HTR-8/SVneo (cell line): ENCODE results near the gene MANSC4.
A peak's percentile ranks its signal among the peaks of the same experiment; 100 is the strongest.
"Not testable (repeated sequence)": the region's sequence is repeated elsewhere in the genome, so short reads cannot be mapped to it uniquely, and the experiment has no call there.

ENCODE experiments used
- DNase-seq: peaks from one replicate; pipeline ENCODE4 v3.0.0; 2011; ENCODE audit warnings: low spot score, mixed read lengths; ENCODE audit not compliant: insufficient read length
- FAIRE-seq: peaks from 2 replicates; lab custom pipeline; 2011; peaks lifted over from hg19 to GRCh38; lab: Jason Lieb, UNC

The MANSC4 gene

DNA sequence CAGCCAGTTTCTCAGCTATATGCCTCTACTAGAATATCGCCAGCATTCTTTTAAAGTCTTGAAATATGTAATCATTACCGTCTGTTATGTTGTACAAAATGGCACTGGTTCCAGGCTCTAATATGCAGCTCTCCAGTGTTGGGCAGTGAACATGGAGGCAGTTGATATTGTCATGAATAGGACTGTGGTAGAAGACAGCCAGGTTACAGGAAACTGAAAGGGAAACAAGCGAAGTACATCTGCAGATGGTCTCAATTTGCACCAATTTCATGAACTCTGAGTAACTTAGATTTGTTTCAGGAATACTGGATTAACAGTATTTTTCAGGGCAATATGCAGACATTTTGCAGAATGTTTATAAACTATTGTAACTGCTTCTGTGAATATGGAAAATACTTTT lies 13.4 kb downstream of the MANSC4 start:
- FAIRE-seq (peak; percentile 23), DNase-seq (no peak)

DNA sequence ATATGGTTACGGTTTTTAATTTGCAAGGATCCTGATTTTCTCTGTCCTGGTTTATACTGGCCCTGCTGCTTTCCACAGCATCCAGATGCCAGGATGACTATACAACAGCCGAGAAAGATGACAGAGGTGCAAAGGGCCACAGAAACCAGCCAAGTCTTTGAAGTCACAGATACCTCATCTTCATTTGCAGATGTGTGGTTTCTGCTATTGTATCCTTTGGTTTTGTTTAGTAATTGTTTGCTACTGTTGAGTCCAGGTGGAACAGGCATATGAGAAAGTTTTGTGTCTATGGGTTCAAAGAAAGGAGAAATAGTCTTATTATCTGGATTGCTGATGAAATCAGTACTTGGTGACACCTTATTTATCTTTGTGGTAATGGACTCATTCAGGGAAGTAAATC lies 17.3 kb downstream of the MANSC4 start:
- DNase-seq (no peak), FAIRE-seq (peak; percentile 57)

DNA sequence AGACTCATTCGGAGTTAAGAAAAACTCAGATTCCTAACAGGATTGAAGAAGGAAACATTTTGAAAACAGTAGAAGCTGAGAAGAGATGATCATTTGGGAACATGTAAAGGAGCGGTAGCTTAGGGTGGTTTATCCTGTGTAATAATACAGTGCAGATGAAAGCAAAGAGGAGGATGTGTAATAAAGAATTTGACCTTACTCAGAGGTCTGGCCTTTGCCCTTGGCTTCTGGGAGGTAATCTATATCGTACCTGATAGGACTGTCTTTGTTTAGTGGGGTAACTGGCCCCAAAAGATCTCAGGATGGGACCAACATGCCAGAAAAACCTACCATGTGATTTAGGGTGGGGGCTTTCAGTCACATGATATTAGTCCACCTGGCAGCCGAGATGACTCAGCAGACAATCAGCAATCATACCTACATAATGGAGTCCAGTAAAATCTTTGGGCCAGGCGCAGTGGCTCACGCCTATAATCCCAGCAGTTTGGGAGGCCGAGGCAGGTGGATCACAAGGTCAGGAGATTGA lies 23.3 kb downstream of the MANSC4 start:
- no peak for FAIRE-seq
- no peak for DNase-seq

DNA sequence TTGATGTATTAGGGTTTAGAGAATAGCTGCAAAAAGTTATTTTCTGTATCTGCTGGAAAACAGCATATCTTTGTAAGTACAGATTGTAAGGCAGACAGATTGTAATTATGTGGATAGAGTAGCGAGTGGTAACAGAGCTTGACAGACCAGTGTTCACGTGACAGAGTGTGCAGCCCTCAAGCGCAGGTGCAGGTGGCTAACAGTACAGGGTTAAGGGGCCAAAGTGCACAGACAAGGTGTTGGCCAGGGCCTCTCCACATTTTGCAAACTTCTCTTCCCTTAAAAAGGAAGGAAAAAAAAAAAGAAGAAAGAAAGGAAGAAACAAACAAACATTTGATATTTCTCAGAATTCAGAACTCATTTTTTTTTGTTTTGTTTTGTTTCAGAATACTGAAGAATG lies 25.2 kb downstream of the MANSC4 start:
- FAIRE-seq, result peak; percentile 86
- DNase-seq, result no peak

DNA sequence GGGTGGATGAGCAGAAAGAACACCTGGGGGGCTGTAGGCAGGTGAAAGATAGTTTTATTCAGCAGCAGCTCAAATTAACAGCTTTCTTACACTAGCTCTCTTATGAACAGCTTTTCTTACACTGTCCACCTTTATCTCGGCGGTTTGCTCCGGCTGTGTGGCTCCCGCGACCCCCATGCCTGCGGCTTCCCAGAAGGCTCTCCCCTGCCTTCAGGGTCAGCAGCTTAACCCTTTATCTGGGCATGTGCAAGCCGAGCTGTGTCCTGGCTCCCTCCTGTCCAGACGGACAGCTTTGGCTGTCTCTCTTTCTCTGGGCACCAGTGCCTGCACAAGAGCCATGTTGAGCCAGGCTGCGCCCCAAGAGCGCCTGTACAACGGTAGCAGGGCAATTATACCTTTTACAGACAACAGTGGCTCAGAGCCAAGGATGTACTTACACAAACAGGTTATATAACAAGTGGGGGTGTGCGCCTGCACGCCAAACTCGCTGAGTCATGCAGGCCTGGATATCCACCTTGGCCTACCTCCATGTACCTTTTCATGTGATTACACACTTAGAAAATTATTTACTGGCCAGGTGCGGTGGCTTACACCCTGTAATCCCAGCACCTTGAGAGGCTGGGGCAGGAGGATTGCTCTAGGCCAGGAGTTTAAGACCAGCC lies 28.5 kb downstream of the MANSC4 start:
- FAIRE-seq (peak; percentile 93), DNase-seq (no peak)

DNA sequence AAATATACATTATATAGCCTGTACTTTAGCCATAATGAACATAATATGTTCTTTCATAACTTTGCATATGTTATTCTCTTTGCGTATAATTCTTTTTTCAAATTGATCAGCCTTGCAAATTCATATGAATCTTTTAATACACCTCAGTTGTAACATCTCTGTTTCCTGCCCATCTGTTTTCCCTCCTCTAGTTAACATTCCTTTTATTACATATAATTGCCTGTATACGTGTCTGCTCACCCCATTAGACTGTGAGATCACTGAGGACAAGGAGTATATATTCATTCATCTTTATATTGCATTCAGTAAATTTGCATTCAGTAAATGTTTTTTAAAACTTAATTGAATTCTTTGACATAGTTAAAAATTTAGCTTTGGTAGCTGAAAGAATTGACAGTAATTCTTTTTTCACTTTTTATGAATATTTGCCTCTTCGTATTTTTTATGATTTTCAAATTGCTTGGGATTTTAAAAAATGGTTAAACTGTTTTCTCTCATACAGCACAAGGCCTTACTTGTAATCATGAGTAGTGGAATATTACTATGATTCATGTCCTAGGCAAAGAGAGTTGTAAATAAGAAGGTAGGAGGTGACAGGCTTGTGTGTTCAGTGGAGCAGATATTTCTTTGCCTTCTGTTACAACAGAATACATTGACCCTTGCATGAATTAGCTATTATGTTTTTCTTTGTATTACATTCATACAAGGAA lies 32.8 kb downstream of the MANSC4 start:
- FAIRE-seq, result peak; percentile 40
- no peak for DNase-seq

DNA sequence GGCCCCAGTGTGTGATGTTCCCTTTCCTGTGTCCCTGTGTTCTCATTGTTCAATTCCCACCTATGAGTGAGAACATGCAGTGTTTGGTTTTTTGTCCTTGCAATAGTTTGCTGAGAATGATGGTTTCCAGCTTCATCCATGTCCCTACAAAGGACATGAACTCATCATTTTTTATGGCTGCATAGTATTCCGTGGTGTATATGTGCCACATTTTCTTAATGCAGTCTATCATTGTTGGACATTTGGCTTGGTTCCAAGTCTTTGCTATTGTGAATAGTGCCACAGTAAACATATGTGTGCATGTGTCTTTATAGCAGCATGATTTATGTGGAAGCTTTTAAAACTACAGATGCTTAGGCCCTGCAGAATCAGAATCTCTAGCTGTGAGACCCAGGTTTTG lies 34.3 kb downstream of the MANSC4 start:
- not testable (repeated sequence) for DNase-seq, FAIRE-seq

DNA sequence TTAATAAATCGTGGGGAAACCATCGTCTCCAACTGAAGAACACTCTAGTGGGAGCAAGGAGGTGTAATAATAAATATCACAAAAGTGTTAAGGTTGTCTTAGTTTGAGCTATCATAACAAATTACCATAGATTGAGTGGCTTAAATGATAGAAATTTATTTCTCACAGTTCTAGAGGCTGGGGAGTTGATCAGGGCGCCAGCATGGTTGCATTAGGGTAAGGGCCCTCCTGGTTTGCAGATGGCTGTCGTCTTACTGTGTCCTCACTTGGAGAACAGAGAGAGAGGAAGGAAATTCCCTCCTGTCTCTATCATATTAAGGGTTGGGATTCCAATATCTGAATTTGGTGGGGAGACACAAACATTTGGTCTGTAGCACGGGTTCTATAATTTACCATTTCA lies 36.4 kb downstream of the MANSC4 start:
- DNase-seq (no peak), FAIRE-seq (no peak)

DNA sequence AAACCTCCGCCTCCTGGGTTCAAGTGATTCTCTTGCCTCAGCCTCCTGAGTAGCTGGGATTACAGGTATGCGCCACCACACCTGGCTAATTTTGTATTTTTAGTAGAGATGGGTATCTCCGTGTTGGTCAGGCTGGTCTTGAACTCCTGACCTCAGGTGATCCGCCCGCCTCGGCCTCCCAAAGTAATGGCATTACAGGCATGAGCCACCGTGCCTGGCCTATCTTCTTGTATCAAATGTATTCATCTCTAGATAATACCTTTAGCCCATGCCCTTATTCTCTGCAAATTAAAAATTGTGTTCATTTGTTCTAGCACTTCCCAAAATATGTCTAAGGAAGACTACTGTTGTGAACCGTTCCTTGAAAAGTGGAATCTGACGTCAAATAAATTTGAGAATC lies 45.7 kb downstream of the MANSC4 start:
- not testable (repeated sequence) for FAIRE-seq, DNase-seq

DNA sequence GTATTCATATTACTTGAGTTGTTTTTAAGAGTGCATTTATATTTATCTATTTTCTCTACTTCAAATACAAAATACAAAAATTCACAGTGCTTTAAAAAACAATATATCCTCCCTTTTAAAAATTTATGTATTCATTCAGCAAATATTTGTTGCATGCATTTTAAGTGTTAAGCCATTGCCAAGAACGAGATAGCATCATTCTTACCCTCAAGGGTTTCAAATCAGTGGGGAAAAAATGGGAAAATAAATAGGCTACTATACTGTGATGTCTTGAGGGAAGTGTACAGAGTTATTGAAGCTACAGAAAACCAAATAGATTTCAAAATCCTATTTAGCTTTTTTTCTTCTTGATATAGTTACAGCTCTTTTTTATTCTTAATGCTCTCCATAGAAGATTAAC lies 46.2 kb downstream of the MANSC4 start:
- FAIRE-seq (no peak), DNase-seq (no peak)

DNA sequence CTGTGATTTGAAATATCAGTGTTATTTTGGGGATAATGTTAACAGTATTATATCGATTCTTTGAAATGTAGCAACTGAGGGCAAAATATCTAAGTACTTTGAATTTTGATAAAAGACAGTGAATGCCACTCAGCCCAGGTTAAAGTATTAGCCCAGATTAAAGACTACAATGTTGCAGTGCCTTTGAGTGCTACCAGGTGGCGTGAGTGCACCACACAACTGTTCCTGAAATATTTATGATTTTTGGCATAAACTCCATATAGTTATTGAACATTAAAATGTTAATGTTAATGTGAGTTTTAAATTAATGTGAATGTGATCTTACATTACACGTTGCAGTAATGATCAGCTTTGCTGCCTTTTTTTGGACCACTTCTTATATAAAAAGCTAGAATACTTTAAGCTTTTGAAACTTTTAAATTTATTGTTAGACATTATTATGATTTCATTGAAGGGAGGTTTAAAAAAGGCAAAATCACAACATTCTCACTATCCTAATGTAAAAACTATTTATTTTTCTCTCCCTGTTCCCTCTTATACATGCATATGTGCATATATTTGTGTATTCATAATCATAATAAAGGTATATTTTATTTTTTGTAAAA lies 46.9 kb downstream of the MANSC4 start:
- FAIRE-seq (peak; percentile 94), DNase-seq (peak; percentile 67)

DNA sequence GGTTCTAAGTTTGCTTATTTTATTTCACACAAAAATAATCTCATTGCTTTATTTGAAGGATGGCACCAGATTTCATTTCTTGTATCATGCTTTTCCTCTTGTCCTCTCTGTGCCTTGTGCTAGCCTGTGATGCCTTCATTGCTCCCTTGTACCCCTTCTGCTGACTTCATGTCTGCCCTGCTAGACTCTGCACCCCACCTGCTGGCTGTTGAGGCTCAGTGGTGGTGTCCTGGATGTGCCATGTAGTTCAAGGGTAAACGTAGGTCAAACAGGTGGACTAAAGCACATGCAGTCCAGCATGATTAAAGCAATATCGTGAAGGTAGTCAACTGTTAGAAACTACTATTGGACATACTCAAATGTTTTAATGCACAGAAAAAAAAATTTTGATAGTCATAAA lies 47.8 kb downstream of the MANSC4 start:
- peak; percentile 93 for FAIRE-seq
- DNase-seq, result peak; percentile 18

DNA sequence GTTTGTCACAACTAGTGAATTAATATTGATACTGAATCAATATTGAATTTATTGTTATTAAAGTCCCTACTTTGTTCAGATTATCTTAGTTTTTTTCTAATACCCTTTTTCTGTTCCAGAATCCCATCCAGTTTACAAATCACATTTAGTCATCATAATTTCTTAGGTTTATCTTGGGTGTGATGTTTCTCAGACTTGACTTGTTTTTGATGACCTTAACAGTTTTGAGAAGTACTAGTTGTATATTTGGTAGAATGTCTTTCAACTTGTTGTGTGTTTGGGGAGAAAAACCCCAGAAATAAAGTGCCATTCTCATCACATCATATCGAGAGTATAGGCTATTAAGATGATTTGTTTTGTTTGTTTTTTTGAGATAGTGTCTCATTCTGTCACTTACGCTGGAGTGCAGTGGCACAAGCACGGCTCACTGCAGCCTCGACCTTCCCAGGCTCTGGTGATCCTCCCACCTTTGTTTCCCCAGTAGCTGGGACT lies 49.9 kb downstream of the MANSC4 start:
- FAIRE-seq, result peak; percentile 80

DNA sequence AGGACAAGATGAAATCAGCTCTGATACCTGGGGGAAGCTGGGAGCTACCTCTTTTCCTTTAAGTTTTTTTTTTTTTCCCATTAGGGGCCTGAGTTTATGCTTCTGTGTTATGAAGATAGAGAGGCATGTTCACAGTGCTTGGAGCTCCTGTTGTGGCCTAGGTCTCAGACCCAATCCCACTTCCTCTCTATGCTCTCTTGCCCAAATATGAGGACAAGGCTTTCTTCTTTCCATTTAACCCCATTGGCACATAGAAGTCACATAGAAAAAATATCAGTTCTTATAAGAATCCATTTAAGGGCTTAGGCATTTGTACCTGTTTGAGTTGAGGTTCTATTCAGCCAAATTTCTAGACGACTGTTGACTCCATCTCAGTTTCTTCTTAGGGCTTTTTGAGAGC lies 56.8 kb downstream of the MANSC4 start:
- DNase-seq (no peak), FAIRE-seq (no peak)

More for the DNA sequence above, 49.9 kb downstream of the MANSC4 start:
- DNase-seq, result no peak
